Neural crest cell (in vitro differentiated cells): ENCODE data around the gene PMVK. TPM values are rescaled to one million over a fixed set of nuclear protein-coding genes. Genes with fewer than 3 reads are reported as not detected.
A peak's percentile ranks its signal among the peaks of the same experiment; 100 is the strongest.
"Not testable (repeated sequence)": the region's sequence is repeated elsewhere in the genome, so short reads cannot be mapped to it uniquely, and the experiment has no call there.

Experiments
- DNase-seq: peaks from one replicate; pipeline ENCODE4 v3.0.0; 2021; ENCODE audit warnings: low read depth, mixed read lengths, low spot score
- H3K27ac Mint-ChIP-seq: one replicate; pipeline ENCODE4 v1.8.0; 2021; ENCODE audit warnings: mild to moderate bottlenecking, mixed read lengths; ENCODE audit not compliant: unreplicated experiment
- H3K27me3 Mint-ChIP-seq: 2 replicates; pipeline ENCODE4 v1.8.0; 2021; ENCODE audit warnings: low read depth, mild to moderate bottlenecking, mixed read lengths
- H3K36me3 Mint-ChIP-seq: 2 replicates; pipeline ENCODE4 v1.8.0; 2021; ENCODE audit warnings: low read depth, mild to moderate bottlenecking, mixed read lengths
- H3K4me1 Mint-ChIP-seq: 2 replicates; pipeline ENCODE4 v1.8.0; 2021; ENCODE audit warnings: mixed read lengths
- H3K4me3 Mint-ChIP-seq: one replicate; pipeline ENCODE4 v1.8.0; 2021; ENCODE audit warnings: mild to moderate bottlenecking, mixed read lengths
- H3K9me3 Mint-ChIP-seq: 2 replicates; pipeline ENCODE4 v1.8.0; 2021; ENCODE audit warnings: mixed read lengths
- CTCF ChIP-seq: fragments of 200-600 bp; sonication (generic); conservative IDR thresholded peaks from 2 replicates; pipeline ENCODE4 v1.5.0; 2021; ENCODE audit warnings: antibody characterized with exemption, mild to moderate bottlenecking
- total RNA-seq: library from RNA; stranded (reverse); gene quantifications from 2 replicates; pipeline ENCODE4 v1.2.1, GENCODE V29; 2021

PMVK gene
- total RNA-seq, 1 donor from 2014 or later: 37.0 TPM

GRCh38 chr1:154911691-154912550 lies 24.6 kb downstream of the PMVK start:
- Mint-ChIP-seq H3K9me3 (peaks cover 20% of the 10 kb centered on the region), H3K36me3 (peaks cover 24% of the 10 kb centered on the region), H3K4me3 (no peak overlapping the region), H3K4me1 (no peaks in the 10 kb centered on the region), H3K27me3 (no peaks in the 10 kb centered on the region), H3K27ac (peak overlapping the region; percentile 32)
- TF ChIP-seq CTCF: no peak
- DNase-seq: no peak

- no peak overlapping the region for H3K27ac Mint-ChIP-seq
- peaks cover 18% of the 10 kb centered on the region for H3K9me3 Mint-ChIP-seq
- peaks cover 18% of the 10 kb centered on the region for H3K36me3 Mint-ChIP-seq
- no peak for TF ChIP-seq CTCF
- no peak for DNase-seq
- no peak overlapping the region for H3K4me3 Mint-ChIP-seq
- H3K4me1 Mint-ChIP-seq: no peaks in the 10 kb centered on the region
- no peaks in the 10 kb centered on the region for H3K27me3 Mint-ChIP-seq
These were observed 25.7 kb downstream of the PMVK start for GRCh38 chr1:154910851-154911250.

GRCh38 chr1:154908937-154909336 lies 27.6 kb downstream of the PMVK start:
- Mint-ChIP-seq H3K4me1 (no peaks in the 10 kb centered on the region), H3K36me3 (peaks cover 18% of the 10 kb centered on the region), H3K4me3 (no peak overlapping the region), H3K27me3 (no peaks in the 10 kb centered on the region), H3K27ac (no peak overlapping the region), H3K9me3 (peaks cover 18% of the 10 kb centered on the region)
- DNase-seq: no peak
- TF ChIP-seq CTCF: no peak

- H3K4me1 Mint-ChIP-seq, DNase-seq, H3K27me3 Mint-ChIP-seq, H3K27ac Mint-ChIP-seq, H3K4me3 Mint-ChIP-seq: not testable (repeated sequence)
- peaks cover 18% of the 10 kb centered on the region for H3K9me3 Mint-ChIP-seq
- H3K36me3 Mint-ChIP-seq: peaks cover 18% of the 10 kb centered on the region
These were observed 28.4 kb downstream of the PMVK start for GRCh38 chr1:154908129-154908528.

- H3K36me3 Mint-ChIP-seq: peaks cover 18% of the 10 kb centered on the region
- H3K4me1 Mint-ChIP-seq: no peaks in the 10 kb centered on the region
- no peak for DNase-seq
- H3K9me3 Mint-ChIP-seq: peaks cover 18% of the 10 kb centered on the region
- H3K27ac Mint-ChIP-seq: no peak overlapping the region
- no peaks in the 10 kb centered on the region for H3K27me3 Mint-ChIP-seq
- H3K4me3 Mint-ChIP-seq: no peak overlapping the region
- TF ChIP-seq CTCF: no peak
These were observed 29.9 kb downstream of the PMVK start for GRCh38 chr1:154906621-154907081.

- H3K27me3 Mint-ChIP-seq: no peaks in the 10 kb centered on the region
- no peak overlapping the region for H3K27ac Mint-ChIP-seq
- peaks cover 8% of the 10 kb centered on the region for H3K36me3 Mint-ChIP-seq
- TF ChIP-seq CTCF: no peak
- H3K4me1 Mint-ChIP-seq: no peaks in the 10 kb centered on the region
- DNase-seq: no peak
- H3K9me3 Mint-ChIP-seq: peaks cover 8% of the 10 kb centered on the region
- H3K4me3 Mint-ChIP-seq: no peak overlapping the region
These were observed 33.5 kb downstream of the PMVK start for GRCh38 chr1:154902938-154903566.
